HG03378 (cell line): ENCODE measurements around the gene IQCB1.
"Not testable (repeated sequence)": the region's sequence is repeated elsewhere in the genome, so short reads cannot be mapped to it uniquely, and the experiment has no call there.

Source experiments
- ATAC-seq: cut with Tn5 transposase; IDR thresholded peaks from one replicate; pipeline ENCODE4 v1.9.1; 2021; ENCODE audit warnings: mild to moderate bottlenecking, moderate library complexity; ENCODE audit not compliant: unreplicated experiment

Gene IQCB1

GRCh38 chr3:121817753-121818152, 17.1 kb downstream of the IQCB1 start:
- ATAC-seq = no peak

GRCh38 chr3:121809249-121809648, 25.6 kb downstream of the IQCB1 start:
- peak; percentile 98 for ATAC-seq

- ATAC-seq = no peak
Measured at GRCh38 chr3:121803771-121804320, 31.0 kb downstream of the IQCB1 start.

GRCh38 chr3:121800906-121801305, 34.0 kb downstream of the IQCB1 start:
- ATAC-seq = no peak

GRCh38 chr3:121796970-121797369, 37.9 kb downstream of the IQCB1 start:
- ATAC-seq = no peak

DNA sequence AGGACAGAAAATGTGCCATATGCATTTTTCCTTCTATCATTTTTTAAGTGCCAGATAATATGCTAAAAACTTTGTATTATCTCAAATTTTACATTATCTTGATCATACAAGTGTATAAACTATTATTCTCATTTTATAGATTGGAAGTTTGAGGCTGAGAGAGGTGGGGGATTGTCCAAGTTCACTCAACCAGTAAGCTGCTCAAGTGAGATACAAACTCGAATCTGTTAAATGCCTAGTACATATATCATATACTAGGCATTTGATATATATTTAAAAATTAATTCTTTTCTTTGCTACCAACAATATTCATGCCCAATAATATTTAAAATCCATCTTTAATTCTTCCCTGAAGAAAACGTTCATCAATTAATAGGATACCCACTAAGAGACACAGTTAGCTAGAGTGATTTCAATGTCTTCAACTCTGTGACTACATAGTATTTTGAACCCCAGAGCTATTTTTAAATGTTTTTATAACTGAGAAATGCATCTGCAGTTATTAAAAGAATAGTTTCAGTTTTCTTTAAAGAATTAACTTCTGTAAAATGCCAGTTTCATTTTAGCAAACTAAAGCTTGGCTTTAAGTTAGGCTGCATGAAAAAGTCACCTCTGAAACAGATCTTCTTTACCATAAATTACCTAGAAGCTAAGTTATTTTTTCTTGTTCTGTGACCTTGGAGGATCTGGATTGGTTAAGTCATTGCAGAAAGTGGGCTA, 40.4 kb downstream of the IQCB1 start:
- ATAC-seq = no peak

DNA sequence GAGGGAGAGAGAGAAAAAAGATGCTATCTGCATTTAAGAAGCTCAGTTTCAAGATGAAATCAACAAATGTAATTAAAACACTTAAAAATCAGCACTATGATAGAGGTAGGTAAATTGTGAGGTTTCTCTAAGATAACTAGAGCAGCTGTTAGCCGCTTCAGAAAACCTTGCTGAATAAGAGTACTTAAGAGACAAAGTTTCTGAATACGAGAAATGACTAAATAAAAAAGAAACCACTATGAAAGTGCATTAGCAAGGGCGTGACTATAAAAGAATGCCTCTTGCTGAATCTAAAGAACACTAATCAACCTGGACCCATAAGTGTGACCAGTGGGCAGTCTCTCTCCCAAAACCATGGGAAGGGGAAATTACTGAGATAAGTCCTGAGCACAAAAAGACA, 41.8 kb downstream of the IQCB1 start:
- ATAC-seq = no peak

DNA sequence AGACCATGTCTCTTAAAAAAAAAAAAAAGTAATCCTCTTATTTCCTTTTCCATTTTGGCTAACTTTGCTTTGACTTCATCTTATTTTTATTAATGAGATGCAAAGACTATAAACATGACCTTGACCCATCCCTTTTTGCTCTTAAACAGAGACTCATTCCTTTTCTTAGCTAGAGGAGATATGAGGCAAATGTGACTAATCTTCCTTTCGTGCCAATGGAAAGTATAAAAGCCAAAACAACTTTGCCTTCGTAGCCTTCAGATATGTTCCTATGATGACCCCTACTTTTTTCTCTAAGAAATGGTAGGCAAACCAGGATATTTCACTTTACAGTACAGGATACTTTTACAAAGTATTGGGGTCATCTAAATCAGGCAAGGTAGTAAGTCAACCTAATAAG, 48.4 kb downstream of the IQCB1 start:
- ATAC-seq = no peak

- not testable (repeated sequence) for ATAC-seq
Measured at GRCh38 chr3:121782784-121783183, 52.1 kb downstream of the IQCB1 start.

GRCh38 chr3:121781611-121782010, 53.2 kb downstream of the IQCB1 start:
- ATAC-seq = no peak

DNA sequence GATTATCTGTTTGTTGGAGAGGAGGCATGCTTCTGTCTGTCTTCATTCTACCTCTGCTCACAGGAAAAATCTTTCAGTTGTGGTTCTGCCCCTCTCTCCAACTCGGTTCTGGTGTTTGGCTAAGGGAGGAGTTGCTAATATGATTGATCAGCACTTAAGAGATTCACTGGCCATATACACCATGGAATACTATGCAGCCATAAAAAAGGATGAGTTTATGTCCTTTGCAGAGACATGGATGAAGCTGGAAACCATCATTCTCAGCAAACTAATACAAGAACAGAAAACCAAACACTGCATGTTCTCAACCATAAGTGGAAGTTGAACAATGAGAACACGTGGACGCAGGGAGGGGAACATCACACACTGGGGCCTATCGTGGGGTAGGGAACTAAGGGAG, 59.8 kb downstream of the IQCB1 start:
- ATAC-seq = not testable (repeated sequence)

- no peak for ATAC-seq
Measured at GRCh38 chr3:121769246-121769645, 65.6 kb downstream of the IQCB1 start.

- ATAC-seq = no peak
Measured at GRCh38 chr3:121768452-121768851, 66.4 kb downstream of the IQCB1 start.

DNA sequence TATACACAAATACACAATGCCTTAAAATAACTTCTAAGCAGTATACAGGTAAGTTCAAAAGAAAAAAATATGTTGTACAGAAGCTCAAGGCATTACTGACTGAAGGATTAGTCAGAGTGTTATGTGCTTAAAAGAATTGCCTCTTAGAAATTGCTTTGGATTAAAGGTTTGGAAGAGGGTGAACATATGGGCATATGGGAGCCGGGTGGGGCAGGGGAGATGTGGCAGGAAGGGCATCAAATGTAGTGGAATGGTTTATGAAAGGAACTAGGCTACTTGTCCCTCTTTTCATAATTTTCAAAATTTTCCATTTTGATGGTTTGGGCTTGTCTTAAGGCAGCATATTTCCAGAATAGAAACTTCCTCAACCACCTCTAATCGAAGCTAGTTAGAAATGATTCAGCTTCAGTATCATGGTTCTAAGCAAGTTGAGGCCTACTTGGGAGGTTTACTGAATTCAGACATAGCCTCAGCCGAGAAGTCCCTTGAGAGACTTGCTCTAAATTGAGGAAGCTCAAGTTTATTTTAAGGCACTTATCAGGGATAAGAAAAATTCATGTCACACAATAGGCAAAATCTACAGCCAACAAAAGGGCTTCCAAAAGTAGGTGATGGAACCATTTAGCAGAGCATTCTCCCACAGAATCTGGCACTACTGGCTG, 75.2 kb downstream of the IQCB1 start:
- no peak for ATAC-seq

- ATAC-seq = no peak
Measured at GRCh38 chr3:121758727-121759450, 76.0 kb downstream of the IQCB1 start.

- no peak for ATAC-seq
Measured at GRCh38 chr3:121757812-121758545, 76.9 kb downstream of the IQCB1 start.

- no peak for ATAC-seq
Measured at GRCh38 chr3:121757087-121757811, 77.6 kb downstream of the IQCB1 start.

DNA sequence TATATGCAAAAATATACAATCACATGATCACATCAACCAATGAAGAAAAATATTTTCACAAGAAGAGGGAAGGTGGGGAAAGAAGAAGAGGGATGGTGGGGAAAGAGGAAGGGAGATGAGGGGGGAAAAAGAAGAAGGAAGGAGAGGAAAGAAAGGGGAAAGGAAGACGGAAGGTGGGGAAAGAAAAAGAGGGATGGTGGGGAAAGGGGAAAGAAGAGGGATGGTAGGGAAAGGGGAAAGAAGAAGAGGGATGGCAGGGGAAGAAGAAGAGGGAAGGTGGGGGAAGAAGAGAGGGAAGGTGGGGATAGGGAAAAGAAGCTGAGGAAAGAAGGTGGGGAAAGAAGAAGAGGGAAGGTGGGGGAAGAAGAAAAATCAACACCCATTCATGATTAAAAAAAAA, 82.1 kb downstream of the IQCB1 start:
- ATAC-seq = no peak

- ATAC-seq = no peak
Measured at GRCh38 chr3:121752261-121752660, 82.6 kb downstream of the IQCB1 start.

- ATAC-seq = no peak
Measured at GRCh38 chr3:121750087-121750415, 84.8 kb downstream of the IQCB1 start.
